HG03175 (cell line): Measurements from ENCODE around the gene TRNAU1AP.
"Not testable (repeated sequence)": the region's sequence is repeated elsewhere in the genome, so short reads cannot be mapped to it uniquely, and the experiment has no call there.

Experiments
- ATAC-seq: cut with Tn5 transposase; IDR thresholded peaks from one replicate; pipeline ENCODE4 v1.9.1; 2021; ENCODE audit warnings: mild to moderate bottlenecking, moderate library complexity; ENCODE audit not compliant: unreplicated experiment

TRNAU1AP gene

GRCh38 chr1:28577052-28577678 lies 24.3 kb downstream of the TRNAU1AP start:
- no peak for ATAC-seq

- no peak for ATAC-seq
Observed at GRCh38 chr1:28577738-28578536, 25.1 kb downstream of the TRNAU1AP start.

GRCh38 chr1:28578696-28579218 lies 25.9 kb downstream of the TRNAU1AP start:
- no peak for ATAC-seq

GRCh38 chr1:28579401-28579800 lies 26.5 kb downstream of the TRNAU1AP start:
- ATAC-seq, result no peak

GRCh38 chr1:28580722-28581530 lies 28.0 kb downstream of the TRNAU1AP start:
- ATAC-seq, result peak; percentile 8

- ATAC-seq, result peak; percentile 87
Observed at GRCh38 chr1:28581531-28582247, 28.8 kb downstream of the TRNAU1AP start.

- no peak for ATAC-seq
Observed at GRCh38 chr1:28582248-28582615, 29.3 kb downstream of the TRNAU1AP start.

GRCh38 chr1:28586585-28587391 lies 33.9 kb downstream of the TRNAU1AP start:
- not testable (repeated sequence) for ATAC-seq

- no peak for ATAC-seq
Observed at GRCh38 chr1:28591708-28592320, 38.9 kb downstream of the TRNAU1AP start, which contains the start of gene RAB42. Gene RAB42 (plus strand): TSS chr1:28592265. CDS start chr1:28592512, 247 bp downstream.

- no peak for ATAC-seq
Observed at GRCh38 chr1:28592321-28593071, 39.6 kb downstream of the TRNAU1AP start.

- not testable (repeated sequence) for ATAC-seq
Observed at GRCh38 chr1:28593988-28594356, 41.1 kb downstream of the TRNAU1AP start.

GRCh38 chr1:28594686-28595411 lies 42.0 kb downstream of the TRNAU1AP start:
- not testable (repeated sequence) for ATAC-seq

- no peak for ATAC-seq
Observed at GRCh38 chr1:28595412-28596191, 42.7 kb downstream of the TRNAU1AP start.

- not testable (repeated sequence) for ATAC-seq
Observed at GRCh38 chr1:28596276-28596675, 43.4 kb downstream of the TRNAU1AP start.

GRCh38 chr1:28601696-28602095 lies 48.8 kb downstream of the TRNAU1AP start:
- ATAC-seq, result no peak

GRCh38 chr1:28602536-28603439 lies 49.9 kb downstream of the TRNAU1AP start:
- ATAC-seq, result no peak
